ENCODE measurements around the gene ITPRIPL2.

The ITPRIPL2 gene

GRCh38 chr16:19083670-19084069 is 30.1 kb upstream of the ITPRIPL2 start:
- Histone ChIP-seq H3K4me1 (ENCODE audit: control insufficient read depth, insufficient read depth, low read length) (peaks cover 11% of the 10 kb centered on the region), H3K27me3 (ENCODE audit: control insufficient read depth in 1 of 2, insufficient read depth in 2 of 2, low read length in 2 of 2) (no peaks in the 10 kb centered on the region), H3K27ac (ENCODE audit: low read length) (no peak overlapping the region), H3K9ac (ENCODE audit: low read length in 2 of 2) (no peak overlapping the region), H3K36me3 (ENCODE audit: control insufficient read depth in 2 of 2, insufficient read depth in 2 of 2, low read length in 2 of 2) (peaks cover 4 to 7% of the 10 kb centered on the region in 2 donors), H3K4me3 (ENCODE audit: low read length in 2 of 2) (no peak overlapping the region), H3K9me3 (ENCODE audit: control insufficient read depth in 2 of 2, low read length in 2 of 2) (no peaks in the 10 kb centered on the region)

GRCh38 chr16:19084139-19084538 is 29.6 kb upstream of the ITPRIPL2 start:
- Histone ChIP-seq H3K27ac (ENCODE audit: low read length) (no peak overlapping the region), H3K4me3 (ENCODE audit: low read length in 2 of 2) (no peak overlapping the region), H3K36me3 (ENCODE audit: control insufficient read depth in 2 of 2, insufficient read depth in 2 of 2, low read length in 2 of 2) (peaks cover 0 to 3% of the 10 kb centered on the region in 2 donors), H3K9ac (ENCODE audit: low read length in 2 of 2) (no peak overlapping the region), H3K27me3 (ENCODE audit: control insufficient read depth in 1 of 2, insufficient read depth in 2 of 2, low read length in 2 of 2) (no peaks in the 10 kb centered on the region), H3K9me3 (ENCODE audit: control insufficient read depth in 2 of 2, low read length in 2 of 2) (no peaks in the 10 kb centered on the region), H3K4me1 (ENCODE audit: control insufficient read depth, insufficient read depth, low read length) (peaks cover 11% of the 10 kb centered on the region)

- Histone ChIP-seq H3K27ac (ENCODE audit: low read length) (no peak overlapping the region), H3K4me1 (ENCODE audit: control insufficient read depth, insufficient read depth, low read length) (peaks cover 11% of the 10 kb centered on the region), H3K9me3 (ENCODE audit: control insufficient read depth in 2 of 2, low read length in 2 of 2) (no peaks in the 10 kb centered on the region), H3K36me3 (ENCODE audit: control insufficient read depth in 2 of 2, insufficient read depth in 2 of 2, low read length in 2 of 2) (no peaks in the 10 kb centered on the region), H3K9ac (ENCODE audit: low read length in 2 of 2) (no peak overlapping the region), H3K4me3 (ENCODE audit: low read length in 2 of 2) (no peak overlapping the region), H3K27me3 (ENCODE audit: control insufficient read depth in 1 of 2, insufficient read depth in 2 of 2, low read length in 2 of 2) (no peaks in the 10 kb centered on the region)
Measured at GRCh38 chr16:19084879-19085278, 28.9 kb upstream of the ITPRIPL2 start.

- peak overlapping the region; percentile 66 to 73 for H3K9ac ChIP-seq (ENCODE audit: low read length in 2 of 2)
- H3K27me3 ChIP-seq (ENCODE audit: control insufficient read depth in 1 of 2, insufficient read depth in 2 of 2, low read length in 2 of 2), result no peaks in the 10 kb centered on the region
- H3K27ac ChIP-seq (ENCODE audit: low read length), result no peak overlapping the region
- no peaks in the 10 kb centered on the region for H3K36me3 ChIP-seq (ENCODE audit: control insufficient read depth in 2 of 2, insufficient read depth in 2 of 2, low read length in 2 of 2)
- peaks cover 11% of the 10 kb centered on the region for H3K4me1 ChIP-seq (ENCODE audit: control insufficient read depth, insufficient read depth, low read length)
- no peaks in the 10 kb centered on the region for H3K9me3 ChIP-seq (ENCODE audit: control insufficient read depth in 2 of 2, low read length in 2 of 2)
- H3K4me3 ChIP-seq (ENCODE audit: low read length in 2 of 2), result peak overlapping the region in 1 of 2 donors; percentile 83
Measured at GRCh38 chr16:19085679-19086200, 28.0 kb upstream of the ITPRIPL2 start.

GRCh38 chr16:19086322-19087199 is 27.2 kb upstream of the ITPRIPL2 start:
- Histone ChIP-seq H3K4me1 (ENCODE audit: control insufficient read depth, insufficient read depth, low read length) (peaks cover 11% of the 10 kb centered on the region), H3K27ac (ENCODE audit: low read length) (no peak overlapping the region), H3K9me3 (ENCODE audit: control insufficient read depth in 2 of 2, low read length in 2 of 2) (no peaks in the 10 kb centered on the region), H3K9ac (ENCODE audit: low read length in 2 of 2) (peak overlapping the region; percentile 66 to 73), H3K27me3 (ENCODE audit: control insufficient read depth in 1 of 2, insufficient read depth in 2 of 2, low read length in 2 of 2) (no peaks in the 10 kb centered on the region), H3K36me3 (ENCODE audit: control insufficient read depth in 2 of 2, insufficient read depth in 2 of 2, low read length in 2 of 2) (no peaks in the 10 kb centered on the region), H3K4me3 (ENCODE audit: low read length in 2 of 2) (peak overlapping the region; percentile 76 to 83)

GRCh38 chr16:19088341-19088916 is 25.3 kb upstream of the ITPRIPL2 start:
- peaks cover 11% of the 10 kb centered on the region for H3K4me1 ChIP-seq (ENCODE audit: control insufficient read depth, insufficient read depth, low read length)
- no peaks in the 10 kb centered on the region for H3K36me3 ChIP-seq (ENCODE audit: control insufficient read depth in 2 of 2, insufficient read depth in 2 of 2, low read length in 2 of 2)
- no peak overlapping the region for H3K4me3 ChIP-seq (ENCODE audit: low read length in 2 of 2)
- no peak overlapping the region for H3K9ac ChIP-seq (ENCODE audit: low read length in 2 of 2)
- H3K9me3 ChIP-seq (ENCODE audit: control insufficient read depth in 2 of 2, low read length in 2 of 2), result no peaks in the 10 kb centered on the region
- no peak overlapping the region for H3K27ac ChIP-seq (ENCODE audit: low read length)
- H3K27me3 ChIP-seq (ENCODE audit: control insufficient read depth in 1 of 2, insufficient read depth in 2 of 2, low read length in 2 of 2), result no peaks in the 10 kb centered on the region

- H3K4me3 ChIP-seq (ENCODE audit: low read length in 2 of 2), result no peak overlapping the region
- H3K27ac ChIP-seq (ENCODE audit: low read length), result no peak overlapping the region
- H3K9me3 ChIP-seq (ENCODE audit: control insufficient read depth in 2 of 2, low read length in 2 of 2), result no peaks in the 10 kb centered on the region
- H3K4me1 ChIP-seq (ENCODE audit: control insufficient read depth, insufficient read depth, low read length), result peaks cover 11% of the 10 kb centered on the region
- no peak overlapping the region for H3K9ac ChIP-seq (ENCODE audit: low read length in 2 of 2)
- no peaks in the 10 kb centered on the region for H3K36me3 ChIP-seq (ENCODE audit: control insufficient read depth in 2 of 2, insufficient read depth in 2 of 2, low read length in 2 of 2)
- H3K27me3 ChIP-seq (ENCODE audit: control insufficient read depth in 1 of 2, insufficient read depth in 2 of 2, low read length in 2 of 2), result no peaks in the 10 kb centered on the region
Measured at GRCh38 chr16:19089410-19089955, 24.3 kb upstream of the ITPRIPL2 start.

GRCh38 chr16:19090916-19091315 is 22.8 kb upstream of the ITPRIPL2 start:
- Histone ChIP-seq H3K36me3 (ENCODE audit: control insufficient read depth in 2 of 2, insufficient read depth in 2 of 2, low read length in 2 of 2) (no peaks in the 10 kb centered on the region), H3K27me3 (ENCODE audit: control insufficient read depth in 1 of 2, insufficient read depth in 2 of 2, low read length in 2 of 2) (no peaks in the 10 kb centered on the region), H3K27ac (ENCODE audit: low read length) (no peak overlapping the region), H3K4me1 (ENCODE audit: control insufficient read depth, insufficient read depth, low read length) (peaks cover 10% of the 10 kb centered on the region), H3K9me3 (ENCODE audit: control insufficient read depth in 2 of 2, low read length in 2 of 2) (no peaks in the 10 kb centered on the region), H3K4me3 (ENCODE audit: low read length in 2 of 2) (no peak overlapping the region), H3K9ac (ENCODE audit: low read length in 2 of 2) (no peak overlapping the region)

- Histone ChIP-seq H3K9me3 (ENCODE audit: control insufficient read depth in 2 of 2, low read length in 2 of 2) (no peaks in the 10 kb centered on the region), H3K27me3 (ENCODE audit: control insufficient read depth in 1 of 2, insufficient read depth in 2 of 2, low read length in 2 of 2) (no peaks in the 10 kb centered on the region), H3K4me1 (ENCODE audit: control insufficient read depth, insufficient read depth, low read length) (no peaks in the 10 kb centered on the region), H3K4me3 (ENCODE audit: low read length in 2 of 2) (no peak overlapping the region), H3K27ac (ENCODE audit: low read length) (no peak overlapping the region), H3K9ac (ENCODE audit: low read length in 2 of 2) (no peak overlapping the region), H3K36me3 (ENCODE audit: control insufficient read depth in 2 of 2, insufficient read depth in 2 of 2, low read length in 2 of 2) (no peaks in the 10 kb centered on the region)
Measured at GRCh38 chr16:19092653-19093410, 20.9 kb upstream of the ITPRIPL2 start.
